ENCODE data around the gene INPP4B.

The INPP4B gene

GRCh38 chr4:142112451-142112850 lies 733.6 kb downstream of the INPP4B start:
- Histone ChIP-seq H3K4me1 (ENCODE audit: control insufficient read depth in 2 of 2, insufficient read depth in 1 of 2, low read depth in 1 of 2, low read length in 2 of 2) (no peaks in the 10 kb centered on the region), H3K9me3 (replicated peaks in 1 of 2; ENCODE audit: control insufficient read depth in 2 of 2, insufficient read depth in 1 of 2, low read depth in 1 of 2, low read length in 2 of 2) (no peaks in the 10 kb centered on the region), H2AK5ac (ENCODE audit: low read depth, low read length) (no peak overlapping the region), H3K79me1 (ENCODE audit: low read depth, low read length) (no peaks in the 10 kb centered on the region), H2BK120ac (ENCODE audit: low read depth, low read length) (no peak overlapping the region), H3K9ac (ENCODE audit: low read depth, low read length, poor library complexity) (no peak overlapping the region), H3K14ac (ENCODE audit: low read length) (no peak overlapping the region), H4K91ac (ENCODE audit: low read depth, low read length, poor library complexity) (no peak overlapping the region), H2BK5ac (ENCODE audit: low read length) (no peak overlapping the region), H2AFZ (ENCODE audit: low read length) (no peak overlapping the region), H3K4me3 (ENCODE audit: low read length in 2 of 2) (no peak overlapping the region), H2BK12ac (ENCODE audit: low read length) (no peak overlapping the region), H3K27me3 (ENCODE audit: control insufficient read depth in 3 of 3, insufficient read depth in 3 of 3, low read depth in 1 of 3, low read length in 3 of 3) (no peaks in the 10 kb centered on the region), H3K4me2 (ENCODE audit: insufficient read depth, low read length, poor library complexity, severe bottlenecking) (no peak overlapping the region), H3K18ac (ENCODE audit: low read length) (no peak overlapping the region), H4K8ac (ENCODE audit: low read depth, low read length) (no peak overlapping the region), H2BK15ac (ENCODE audit: low read length) (no peak overlapping the region), H3K36me3 (replicated peaks in 1 of 2; ENCODE audit: control insufficient read depth in 2 of 2, insufficient read depth in 2 of 2, low read length in 2 of 2) (peaks cover 0 to 3% of the 10 kb centered on the region in 2 donors), H3K23ac (ENCODE audit: low read depth, low read length, poor library complexity) (no peak overlapping the region), H3K4ac (ENCODE audit: low read length) (no peak overlapping the region), H3K27ac (replicated peaks; ENCODE audit: low read length) (no peak overlapping the region)
- no CpG with 5 or more reads among the region's 2 CpGs for WGBS, 2 donors (ENCODE audit: extremely low coverage in 2 of 2, insufficient read length in 2 of 2, insufficient replicate concordance in 1 of 2)
- no peak for DNase-seq (ENCODE audit: low spot score)

GRCh38 chr4:142110136-142110535 lies 736.0 kb downstream of the INPP4B start:
- H3K4me1 ChIP-seq (ENCODE audit: control insufficient read depth in 2 of 2, insufficient read depth in 1 of 2, low read depth in 1 of 2, low read length in 2 of 2): no peaks in the 10 kb centered on the region

GRCh38 chr4:142104041-142104440 lies 742.1 kb downstream of the INPP4B start:
- Histone ChIP-seq H2BK15ac (ENCODE audit: low read length) (no peak overlapping the region), H3K36me3 (replicated peaks in 1 of 2; ENCODE audit: control insufficient read depth in 2 of 2, insufficient read depth in 2 of 2, low read length in 2 of 2) (peaks cover 0 to 3% of the 10 kb centered on the region in 2 donors), H2BK5ac (ENCODE audit: low read length) (no peak overlapping the region), H3K14ac (ENCODE audit: low read length) (no peak overlapping the region), H4K8ac (ENCODE audit: low read depth, low read length) (no peak overlapping the region), H3K23ac (ENCODE audit: low read depth, low read length, poor library complexity) (no peak overlapping the region), H2AFZ (ENCODE audit: low read length) (no peak overlapping the region), H3K27me3 (ENCODE audit: control insufficient read depth in 3 of 3, insufficient read depth in 3 of 3, low read depth in 1 of 3, low read length in 3 of 3) (no peaks in the 10 kb centered on the region), H3K4me3 (ENCODE audit: low read length in 2 of 2) (no peak overlapping the region), H3K79me1 (ENCODE audit: low read depth, low read length) (no peaks in the 10 kb centered on the region), H4K91ac (ENCODE audit: low read depth, low read length, poor library complexity) (no peak overlapping the region), H2BK120ac (ENCODE audit: low read depth, low read length) (no peak overlapping the region), H3K4ac (ENCODE audit: low read length) (no peak overlapping the region), H3K18ac (ENCODE audit: low read length) (no peak overlapping the region), H3K9me3 (replicated peaks in 1 of 2; ENCODE audit: control insufficient read depth in 2 of 2, insufficient read depth in 1 of 2, low read depth in 1 of 2, low read length in 2 of 2) (no peaks in the 10 kb centered on the region), H3K9ac (ENCODE audit: low read depth, low read length, poor library complexity) (no peak overlapping the region), H3K4me1 (ENCODE audit: control insufficient read depth in 2 of 2, insufficient read depth in 1 of 2, low read depth in 1 of 2, low read length in 2 of 2) (peaks cover 0 to 3% of the 10 kb centered on the region in 2 donors), H3K4me2 (ENCODE audit: insufficient read depth, low read length, poor library complexity, severe bottlenecking) (no peak overlapping the region), H2AK5ac (ENCODE audit: low read depth, low read length) (no peak overlapping the region), H3K27ac (replicated peaks; ENCODE audit: low read length) (no peak overlapping the region), H2BK12ac (ENCODE audit: low read length) (no peak overlapping the region)
- no CpG with 5 or more reads among the region's 4 CpGs for WGBS, 2 donors (ENCODE audit: extremely low coverage in 2 of 2, insufficient read length in 2 of 2, insufficient replicate concordance in 1 of 2)
- no peak for DNase-seq (ENCODE audit: low spot score)

More at GRCh38 chr4:142110136-142110535, 736.0 kb downstream of the INPP4B start:
- Histone ChIP-seq H3K23ac (ENCODE audit: low read depth, low read length, poor library complexity) (no peak overlapping the region), H3K27me3 (ENCODE audit: control insufficient read depth in 3 of 3, insufficient read depth in 3 of 3, low read depth in 1 of 3, low read length in 3 of 3) (no peaks in the 10 kb centered on the region), H3K27ac (replicated peaks; ENCODE audit: low read length) (no peak overlapping the region), H3K79me1 (ENCODE audit: low read depth, low read length) (no peaks in the 10 kb centered on the region), H4K91ac (ENCODE audit: low read depth, low read length, poor library complexity) (no peak overlapping the region), H2BK5ac (ENCODE audit: low read length) (no peak overlapping the region), H3K18ac (ENCODE audit: low read length) (no peak overlapping the region), H3K4ac (ENCODE audit: low read length) (no peak overlapping the region), H2BK15ac (ENCODE audit: low read length) (no peak overlapping the region), H2BK120ac (ENCODE audit: low read depth, low read length) (no peak overlapping the region), H3K9me3 (replicated peaks in 1 of 2; ENCODE audit: control insufficient read depth in 2 of 2, insufficient read depth in 1 of 2, low read depth in 1 of 2, low read length in 2 of 2) (no peaks in the 10 kb centered on the region), H3K14ac (ENCODE audit: low read length) (no peak overlapping the region), H2AFZ (ENCODE audit: low read length) (no peak overlapping the region), H3K4me3 (ENCODE audit: low read length in 2 of 2) (no peak overlapping the region), H3K9ac (ENCODE audit: low read depth, low read length, poor library complexity) (no peak overlapping the region), H4K8ac (ENCODE audit: low read depth, low read length) (no peak overlapping the region), H2AK5ac (ENCODE audit: low read depth, low read length) (no peak overlapping the region), H3K4me2 (ENCODE audit: insufficient read depth, low read length, poor library complexity, severe bottlenecking) (no peak overlapping the region), H3K36me3 (replicated peaks in 1 of 2; ENCODE audit: control insufficient read depth in 2 of 2, insufficient read depth in 2 of 2, low read length in 2 of 2) (peaks cover 0 to 3% of the 10 kb centered on the region in 2 donors), H2BK12ac (ENCODE audit: low read length) (no peak overlapping the region)
- DNase-seq (ENCODE audit: low spot score): no peak

GRCh38 chr4:142101401-142101800 lies 744.7 kb downstream of the INPP4B start:
- Histone ChIP-seq H3K14ac (ENCODE audit: low read length) (no peak overlapping the region), H3K9me3 (replicated peaks in 1 of 2; ENCODE audit: control insufficient read depth in 2 of 2, insufficient read depth in 1 of 2, low read depth in 1 of 2, low read length in 2 of 2) (no peaks in the 10 kb centered on the region), H2BK5ac (ENCODE audit: low read length) (no peak overlapping the region), H2AK5ac (ENCODE audit: low read depth, low read length) (no peak overlapping the region), H3K4ac (ENCODE audit: low read length) (no peak overlapping the region), H3K79me1 (ENCODE audit: low read depth, low read length) (no peaks in the 10 kb centered on the region), H4K91ac (ENCODE audit: low read depth, low read length, poor library complexity) (no peak overlapping the region), H2BK15ac (ENCODE audit: low read length) (no peak overlapping the region), H3K18ac (ENCODE audit: low read length) (no peak overlapping the region), H2BK120ac (ENCODE audit: low read depth, low read length) (no peak overlapping the region), H3K4me2 (ENCODE audit: insufficient read depth, low read length, poor library complexity, severe bottlenecking) (no peak overlapping the region), H3K27ac (replicated peaks; ENCODE audit: low read length) (no peak overlapping the region), H3K4me1 (ENCODE audit: control insufficient read depth in 2 of 2, insufficient read depth in 1 of 2, low read depth in 1 of 2, low read length in 2 of 2) (peaks cover 0 to 3% of the 10 kb centered on the region in 2 donors), H2BK12ac (ENCODE audit: low read length) (no peak overlapping the region), H3K36me3 (replicated peaks in 1 of 2; ENCODE audit: control insufficient read depth in 2 of 2, insufficient read depth in 2 of 2, low read length in 2 of 2) (no peaks in the 10 kb centered on the region), H3K9ac (ENCODE audit: low read depth, low read length, poor library complexity) (no peak overlapping the region), H2AFZ (ENCODE audit: low read length) (no peak overlapping the region), H3K27me3 (ENCODE audit: control insufficient read depth in 3 of 3, insufficient read depth in 3 of 3, low read depth in 1 of 3, low read length in 3 of 3) (no peaks in the 10 kb centered on the region), H3K23ac (ENCODE audit: low read depth, low read length, poor library complexity) (no peak overlapping the region), H3K4me3 (ENCODE audit: low read length in 2 of 2) (no peak overlapping the region), H4K8ac (ENCODE audit: low read depth, low read length) (no peak overlapping the region)
- no CpG with 5 or more reads among the region's 1 CpG for WGBS, 2 donors (ENCODE audit: extremely low coverage in 2 of 2, insufficient read length in 2 of 2, insufficient replicate concordance in 1 of 2)
- DNase-seq (ENCODE audit: low spot score): no peak
